Spleen (tissue), 11 donors: Measurements from ENCODE around the gene BDH1. TPM values are rescaled to one million over a fixed set of nuclear protein-coding genes. Genes with fewer than 3 reads are reported as not detected.

ENCODE experiments used
- DNase-seq: peaks from one replicate; pipeline ENCODE4 v3.0.0-alpha.2; 2020
- H3K27ac ChIP-seq, 8 donors: fragments of 200-600 bp; sonication (generic) in 7 of 8; 1 replicate in 4 of 8; 2 replicates in 4 of 8; pipeline versions ENCODE4 v1.5.0 to v1.8.0; 2016 to 2021; ENCODE audit warnings: inconsistent platforms in 4 of 8, mild to moderate bottlenecking in 4 of 8, moderate library complexity in 1 of 8
- H3K27me3 ChIP-seq, 7 donors: fragments of 200-600 bp; sonication (generic) in 6 of 7; replicated peaks in 1 of 7; 1 replicate in 4 of 7; 2 replicates in 3 of 7; pipeline versions ENCODE4 v1.5.0 to v1.8.0; 2016 to 2021; ENCODE audit warnings: inconsistent platforms in 3 of 7, mild to moderate bottlenecking in 1 of 7
- H3K36me3 ChIP-seq, 6 donors: fragments of 200-600 bp; sonication (generic) in 5 of 6; 1 replicate in 4 of 6; 2 replicates in 2 of 6; pipeline versions ENCODE4 v1.5.0 to v1.8.0; 2016 to 2021; ENCODE audit warnings: inconsistent platforms in 2 of 6
- H3K4me1 ChIP-seq, 6 donors: fragments of 200-600 bp; sonication (generic) in 5 of 6; 1 replicate in 3 of 6; 2 replicates in 3 of 6; pipeline versions ENCODE4 v1.5.0 to v1.8.0; 2016 to 2021; ENCODE audit warnings: inconsistent platforms in 3 of 6
- H3K4me3 ChIP-seq, 8 donors: fragments of 200-600 bp; sonication (generic) in 7 of 8; 1 replicate in 4 of 8; 2 replicates in 4 of 8; pipeline versions ENCODE4 v1.5.0 to v1.8.0; 2016 to 2021; ENCODE audit warnings: inconsistent platforms in 4 of 8, mild to moderate bottlenecking in 4 of 8, moderate library complexity in 2 of 8
- H3K9me3 ChIP-seq, 8 donors: fragments of 200-600 bp; sonication (generic) in 7 of 8; 1 replicate in 4 of 8; 2 replicates in 4 of 8; pipeline versions ENCODE4 v1.5.0 to v1.8.0; 2016 to 2021; ENCODE audit warnings: inconsistent platforms in 4 of 8
- CTCF ChIP-seq, 11 experiments: fragments of 200-600 bp in 7 of 11; fragments of 450-650 bp in 4 of 11; sonication (generic) in 4 of 11; IDR thresholded peaks in 8 of 11; conservative IDR thresholded peaks in 3 of 11; 1 replicate in 7 of 11; 2 replicates in 4 of 11; pipeline versions ENCODE4 v1.4.0 to v1.8.0; 2016 to 2021; ENCODE audit warnings: antibody characterized with exemption in 11 of 11, inconsistent platforms in 4 of 11, mild to moderate bottlenecking in 1 of 11
- POLR2A ChIP-seq, 3 donors: fragments of 450-650 bp; IDR thresholded peaks; one replicate each; pipeline ENCODE4 v1.5.1; 2017; ENCODE audit warnings: antibody characterized with exemption in 3 of 3, mild to moderate bottlenecking in 1 of 3
- POLR2AphosphoS5 ChIP-seq, 3 donors: sonication (generic); formaldehyde crosslinking; IDR thresholded peaks; one replicate each; pipeline ENCODE4 v1.5.1; 2017; ENCODE audit warnings: antibody characterized with exemption in 3 of 3
- WGBS, 5 donors: extraction: QIAGEN DNeasy Blood & Tissue Kit in 3 of 5; methylation state at CpG; one replicate each; pipeline versions ENCODE4 v1.1.5 to v1.1.7; 2013 to 2018; 5-methylcytosine and 5-hydroxymethylcytosine counted together
- intact Hi-C: fragments of 100-400 bp; cut with DNase I; formaldehyde crosslinking; loops from one replicate; pipeline ENCODE4 v1.15.0; 2023; ENCODE audit warnings: low total_unique reads
- polyA plus RNA-seq, 3 donors: library from polyadenylated mRNA; stranded (reverse); fragments of 200-250 nt; gene quantifications; one replicate each; pipeline ENCODE4 v1.2.1, GENCODE V29; 2013
- total RNA-seq, 7 donors: library from RNA; depleted of rRNA in 3 of 7; stranded (reverse); fragments of >200 nt in 3 of 7; fragmentation: NEBNext Ultra II Directional in 4 of 7; extraction: Animal tissue kit (Norgen Biotek cat#: 25700) in 4 of 7; gene quantifications; one replicate each; pipeline versions ENCODE4 v1.1.0 to v1.2.1, GENCODE V29; 2016 to 2021
- donor health status: healthy with polysubstance abuse.
- donor health status: DM: no; HTN: no; CAD: no; lungs with moderate emphysema.
- donor health status: DM: no; HTN: no; CAD: no.
- donor health status: Bipolar disorder and iron deficiency.
- donor health status: healthy.
- donor health status: DM: no; HTN: no; CAD: no.
- donor health status: DM: yes; HTN: yes; CAD: no.

BDH1 gene
- total and polyA plus RNA-seq, 10 donors: 11.5 to 24.6 (median 17.5) TPM

- WGBS, 5 donors: 83 to 95% (median 87%) methylated on average over 3 of the region's 3 CpGs
- peak; percentile 23 for DNase-seq
- peaks cover 0 to 62% (median 15%) of the 10 kb centered on the region in 6 donors for H3K36me3 ChIP-seq
- H3K4me3 ChIP-seq: no peak overlapping the region
- no peak overlapping the region for H3K27ac ChIP-seq
- intact Hi-C loops: no loop called here
- H3K4me1 ChIP-seq: peaks cover 0 to 7% (median 0%) of the 10 kb centered on the region in 6 donors
- TF ChIP-seq CTCF (IDR thresholded peaks at IDR 0.05 in 8 of 11, conservative IDR thresholded peaks at IDR 0.05 in 3 of 11): no peak
- TF ChIP-seq POLR2AphosphoS5 (IDR thresholded peaks at IDR 0.05): no peak
- no peak for TF ChIP-seq POLR2A (IDR thresholded peaks at IDR 0.05)
- no peaks in the 10 kb centered on the region for H3K9me3 ChIP-seq
- H3K27me3 ChIP-seq: no peaks in the 10 kb centered on the region
Observed at GRCh38 chr3:197532388-197532787, 23.4 kb downstream of the BDH1 start.

GRCh38 chr3:197528190-197528589 is 27.6 kb downstream of the BDH1 start:
- H3K4me1 ChIP-seq: peaks cover 0 to under 1% (median 0%) of the 10 kb centered on the region in 6 donors
- intact Hi-C loops: no loop called here
- peaks cover 0 to 88% (median 13%) of the 10 kb centered on the region in 6 donors for H3K36me3 ChIP-seq
- H3K4me3 ChIP-seq: no peak overlapping the region
- H3K27me3 ChIP-seq: no peaks in the 10 kb centered on the region
- TF ChIP-seq CTCF (IDR thresholded peaks at IDR 0.05 in 8 of 11, conservative IDR thresholded peaks at IDR 0.05 in 3 of 11): no peak
- TF ChIP-seq POLR2AphosphoS5 (IDR thresholded peaks at IDR 0.05): no peak
- no peak for TF ChIP-seq POLR2A (IDR thresholded peaks at IDR 0.05)
- no peaks in the 10 kb centered on the region for H3K9me3 ChIP-seq
- H3K27ac ChIP-seq: no peak overlapping the region
- DNase-seq: peak; percentile 1
- 87 to 93% (median 89%) methylated on average over 6 of the region's 6 CpGs for WGBS, 5 donors

- H3K4me1 ChIP-seq: no peaks in the 10 kb centered on the region
- TF ChIP-seq POLR2AphosphoS5 (IDR thresholded peaks at IDR 0.05): no peak
- TF ChIP-seq CTCF (IDR thresholded peaks at IDR 0.05 in 8 of 11, conservative IDR thresholded peaks at IDR 0.05 in 3 of 11): no peak
- no peak for TF ChIP-seq POLR2A (IDR thresholded peaks at IDR 0.05)
- DNase-seq: peak; percentile 4
- H3K36me3 ChIP-seq: peaks cover 0 to 84% (median 9%) of the 10 kb centered on the region in 6 donors
- H3K9me3 ChIP-seq: no peaks in the 10 kb centered on the region
- no peak overlapping the region for H3K4me3 ChIP-seq
- H3K27ac ChIP-seq: no peak overlapping the region
- no peaks in the 10 kb centered on the region for H3K27me3 ChIP-seq
- intact Hi-C loops: no loop called here
- WGBS, 5 donors: 83 to 92% (median 90%) methylated on average over 5 of the region's 5 CpGs
Observed at GRCh38 chr3:197527569-197527968, 28.2 kb downstream of the BDH1 start.

DNA sequence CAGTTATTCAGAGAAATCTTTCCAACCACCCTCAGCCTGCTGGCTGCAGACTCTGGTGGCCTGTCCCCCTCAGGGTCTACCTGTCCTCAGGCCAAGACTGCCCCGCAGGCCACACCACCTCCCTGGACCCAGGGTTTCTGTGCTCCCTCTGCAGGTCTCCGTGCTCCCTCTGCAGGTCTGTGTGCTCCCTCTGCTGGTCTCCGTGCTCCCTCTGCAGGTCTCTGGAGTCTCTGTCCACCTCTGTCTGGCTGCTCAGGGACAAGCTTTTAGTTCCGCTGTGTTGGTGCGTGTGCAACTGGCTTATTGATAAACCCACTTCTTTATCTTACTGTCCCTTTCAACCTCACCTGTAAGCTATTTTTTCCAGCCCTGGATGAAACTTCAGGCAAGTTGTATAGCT is 30.1 kb downstream of the BDH1 start:
- Histone ChIP-seq H3K9me3 (no peaks in the 10 kb centered on the region), H3K27ac (no peak overlapping the region), H3K27me3 (no peaks in the 10 kb centered on the region), H3K36me3 (peaks cover 0 to 79% (median 2%) of the 10 kb centered on the region in 6 donors), H3K4me1 (no peaks in the 10 kb centered on the region), H3K4me3 (no peak overlapping the region)
- WGBS, 5 donors: 84 to 97% (median 92%) methylated on average over 5 of the region's 5 CpGs
- TF ChIP-seq CTCF (IDR thresholded peaks at IDR 0.05 in 8 of 11, conservative IDR thresholded peaks at IDR 0.05 in 3 of 11) (no peak), POLR2A (IDR thresholded peaks at IDR 0.05) (no peak), POLR2AphosphoS5 (IDR thresholded peaks at IDR 0.05) (no peak)
- peak; percentile 53 for DNase-seq
- intact Hi-C loops: no loop called here
